Testis (tissue), 3 donors: ENCODE results near the gene TPRG1. TPM values are rescaled to one million over a fixed set of nuclear protein-coding genes. Genes with fewer than 3 reads are reported as not detected.

Source experiments
- DNase-seq: peaks from one replicate; pipeline ENCODE4 v3.0.0-alpha.2; 2019
- H3K27ac ChIP-seq, 2 donors: fragments of 200-600 bp; sonication (generic); one replicate each; pipeline ENCODE4 v1.5.1; 2019
- H3K27me3 ChIP-seq: fragments of 200-600 bp; sonication (generic); one replicate; pipeline ENCODE4 v1.5.1; 2019
- H3K36me3 ChIP-seq: fragments of 200-600 bp; sonication (generic); one replicate; pipeline ENCODE4 v1.5.1; 2017; ENCODE audit warnings: low read depth; ENCODE audit errors: missing control alignments
- H3K4me1 ChIP-seq: fragments of 200-600 bp; sonication (generic); one replicate; pipeline ENCODE4 v1.5.1; 2019
- H3K4me3 ChIP-seq, 2 donors: fragments of 200-600 bp; sonication (generic); one replicate each; pipeline ENCODE4 v1.5.1; 2017 to 2019
- H3K9me3 ChIP-seq: fragments of 200-600 bp; sonication (generic); one replicate; pipeline ENCODE4 v1.5.1; 2017
- CTCF ChIP-seq, 3 experiments: fragments of 450-650 bp in 2 of 3; fragments of 200-600 bp in 1 of 3; sonication (generic) in 1 of 3; IDR thresholded peaks; one replicate each; pipeline ENCODE4 v1.5.1; 2016 to 2019; ENCODE audit warnings: antibody characterized with exemption in 3 of 3, mild to moderate bottlenecking in 2 of 3, moderate library complexity in 1 of 3
- POLR2A ChIP-seq: fragments of 450-650 bp; IDR thresholded peaks from one replicate; pipeline ENCODE4 v1.6.1; 2017; ENCODE audit warnings: antibody characterized with exemption, mild to moderate bottlenecking, moderate library complexity
- WGBS, 2 donors: methylation state at CpG; one replicate each; pipeline ENCODE4 v1.1.5; 2018; 5-methylcytosine and 5-hydroxymethylcytosine counted together
- intact Hi-C: fragments of 100-400 bp; cut with DNase I; formaldehyde crosslinking; loops from one replicate; pipeline ENCODE4 v1.15.1; 2023; ENCODE audit warnings: low total_unique reads
- polyA plus RNA-seq: library from polyadenylated mRNA; stranded (reverse); fragments of 350-450 nt; fragmentation: Illumina TruSeq; extraction: RNeasy Lipid Tissue Mini Kit (QIAGEN cat#74804); gene quantifications from one replicate; pipeline ENCODE4 v1.2.3, GENCODE V29; 2014; ENCODE audit warnings: low read depth, low replicate concordance; ENCODE audit not compliant: insufficient read depth
- total RNA-seq, 2 donors: library from RNA; depleted of rRNA; stranded (reverse); fragments of >200 nt; gene quantifications; one replicate each; pipeline ENCODE4 v1.2.3, GENCODE V29; 2016

The TPRG1 gene
- total and polyA plus RNA-seq, 3 donors from 2014 or later = 15.5 to 25.2 (median 15.9) TPM

- H3K27me3 ChIP-seq = no peaks in the 10 kb centered on the region
- no peak for DNase-seq
- H3K9me3 ChIP-seq = no peaks in the 10 kb centered on the region
- no peak overlapping the region for H3K4me3 ChIP-seq
- intact Hi-C loops = loop anchor here (10.0 kb wide), 2 partner anchors 172 to 1402 kb away; partner anchors contain the start of gene BCL6
- peaks cover 6% of the 10 kb centered on the region for H3K4me1 ChIP-seq
- H3K27ac ChIP-seq = peak overlapping the region in 1 of 2 donors; percentile 71
- no peaks in the 10 kb centered on the region for H3K36me3 ChIP-seq
- TF ChIP-seq POLR2A (no peak), CTCF (IDR thresholded peaks at IDR 0.05) (no peak)
- WGBS, 2 donors = 49 to 77% methylated on average over 2 of the region's 2 CpGs
Measured at GRCh38 chr3:189146848-189147247, 24.9 kb upstream of the TPRG1 start.

GRCh38 chr3:189148081-189148507, 23.7 kb upstream of the TPRG1 start:
- Histone ChIP-seq H3K9me3 (no peaks in the 10 kb centered on the region), H3K4me3 (no peak overlapping the region), H3K27ac (peak overlapping the region; percentile 42 to 71), H3K4me1 (peaks cover 6% of the 10 kb centered on the region), H3K27me3 (no peaks in the 10 kb centered on the region), H3K36me3 (no peaks in the 10 kb centered on the region)
- WGBS, 2 donors = 34 to 40% methylated on average over 6 of the region's 6 CpGs
- TF ChIP-seq CTCF (IDR thresholded peaks at IDR 0.05) = peak; percentile 85 to 96 (median 94)
- TF ChIP-seq POLR2A = no peak
- peak; percentile 85 for DNase-seq
- intact Hi-C loops = loop anchor here (10.0 kb wide), 2 partner anchors 173 to 1403 kb away; partner anchors contain the start of gene BCL6

GRCh38 chr3:189149203-189149602, 22.6 kb upstream of the TPRG1 start:
- Histone ChIP-seq H3K9me3 (no peaks in the 10 kb centered on the region), H3K27me3 (no peaks in the 10 kb centered on the region), H3K4me3 (no peak overlapping the region), H3K27ac (no peak overlapping the region), H3K36me3 (no peaks in the 10 kb centered on the region), H3K4me1 (peaks cover 6% of the 10 kb centered on the region)
- 55 to 70% methylated on average over 3 of the region's 3 CpGs for WGBS, 2 donors
- TF ChIP-seq POLR2A (no peak), CTCF (IDR thresholded peaks at IDR 0.05) (no peak)
- intact Hi-C loops = loop anchor here (10.0 kb wide), 2 partner anchors 174 to 1404 kb away; partner anchors contain the start of gene BCL6
- no peak for DNase-seq

GRCh38 chr3:189157232-189158007, 14.4 kb upstream of the TPRG1 start:
- intact Hi-C loops = no loop called here
- Histone ChIP-seq H3K27me3 (no peaks in the 10 kb centered on the region), H3K9me3 (no peaks in the 10 kb centered on the region), H3K36me3 (no peaks in the 10 kb centered on the region), H3K4me3 (no peak overlapping the region), H3K4me1 (no peaks in the 10 kb centered on the region), H3K27ac (no peak overlapping the region)
- no peak for DNase-seq
- TF ChIP-seq CTCF (IDR thresholded peaks at IDR 0.05) (no peak), POLR2A (no peak)
- 84 to 92% methylated on average over 11 of the region's 11 CpGs for WGBS, 2 donors
